GM18951 (cell line): ENCODE data around the gene LRRC36.
"Not testable (repeated sequence)": the region's sequence is repeated elsewhere in the genome, so short reads cannot be mapped to it uniquely, and the experiment has no call there.

Experiments used
- POLR2A ChIP-seq: IDR thresholded peaks from 4 replicates; pipeline ENCODE4 v1.6.1; 2011; ENCODE audit warnings: mild to moderate bottlenecking; ENCODE audit not compliant: insufficient read length, insufficient read depth; ENCODE audit errors: extremely low read depth
- in situ Hi-C: fragments of 300-500 bp; cut with MboI; formaldehyde crosslinking; loops from one replicate; pipeline ENCODE4 v1.12.0; 2022; ENCODE audit warnings: low sequenced_read_pairs, mixed read lengths, inconsistent platforms; ENCODE audit not compliant: unreplicated experiment

LRRC36 gene

GRCh38 chr16:67339453-67339852, 12.8 kb downstream of the LRRC36 start:
- in situ Hi-C loops: no loop called here
- no peak for TF ChIP-seq POLR2A

- in situ Hi-C loops: no loop called here
- TF ChIP-seq POLR2A: no peak
Observed at GRCh38 chr16:67341250-67341649, 14.6 kb downstream of the LRRC36 start.

GRCh38 chr16:67342616-67343015, 16.0 kb downstream of the LRRC36 start:
- in situ Hi-C loops: no loop called here
- no peak for TF ChIP-seq POLR2A

- TF ChIP-seq POLR2A: no peak
Observed at GRCh38 chr16:67345401-67345800, 18.8 kb downstream of the LRRC36 start.

GRCh38 chr16:67346341-67346740, 19.7 kb downstream of the LRRC36 start:
- TF ChIP-seq POLR2A: no peak
- in situ Hi-C loops: no loop called here

More at GRCh38 chr16:67345401-67345800, 18.8 kb downstream of the LRRC36 start:
- in situ Hi-C loops: no loop called here

- in situ Hi-C loops: no loop called here
- no peak for TF ChIP-seq POLR2A
Observed at GRCh38 chr16:67349172-67349571, 22.6 kb downstream of the LRRC36 start.

- in situ Hi-C loops: no loop called here
- TF ChIP-seq POLR2A: no peak
Observed at GRCh38 chr16:67350324-67350723, 23.7 kb downstream of the LRRC36 start.

- in situ Hi-C loops: not testable (repeated sequence)
Observed at GRCh38 chr16:67352463-67352862, 25.8 kb downstream of the LRRC36 start.

GRCh38 chr16:67356396-67356795, 29.8 kb downstream of the LRRC36 start:
- TF ChIP-seq POLR2A: no peak
- in situ Hi-C loops: no loop called here

GRCh38 chr16:67357561-67357960, 30.9 kb downstream of the LRRC36 start:
- in situ Hi-C loops: no loop called here
- TF ChIP-seq POLR2A: no peak

GRCh38 chr16:67359540-67360269, 33.1 kb downstream of the LRRC36 start:
- in situ Hi-C loops: not testable (repeated sequence)

- in situ Hi-C loops: no loop called here
- TF ChIP-seq POLR2A: no peak
Observed at GRCh38 chr16:67361038-67361437, 34.4 kb downstream of the LRRC36 start.

GRCh38 chr16:67364600-67365235, 38.1 kb downstream of the LRRC36 start:
- in situ Hi-C loops: no loop called here
- no peak for TF ChIP-seq POLR2A

- no peak for TF ChIP-seq POLR2A
- in situ Hi-C loops: no loop called here
Observed at GRCh38 chr16:67370661-67371060, 44.0 kb downstream of the LRRC36 start.
